Small intestine (tissue), 7 donors: ENCODE data around the gene SEC14L6. TPM values are rescaled to one million over a fixed set of nuclear protein-coding genes. Genes with fewer than 3 reads are reported as not detected.
A peak's percentile ranks its signal among the peaks of the same experiment; 100 is the strongest.
"Not testable (repeated sequence)": the region's sequence is repeated elsewhere in the genome, so short reads cannot be mapped to it uniquely, and the experiment has no call there.

ENCODE experiments used
- DNase-seq, 2 donors: peaks; one replicate each; pipeline versions ENCODE4 v3.0.0 to v3.0.0-alpha.2; 2013
- FAIRE-seq: peaks from 2 replicates; lab custom pipeline; 2012; peaks lifted over from hg19 to GRCh38; lab: Jason Lieb, UNC
- H3K27ac ChIP-seq, 3 donors: one replicate each; pipeline ENCODE4 v1.5.1; 2013; ENCODE audit warnings: low read length in 2 of 3, mild to moderate bottlenecking in 2 of 3, control low read depth in 1 of 3, inconsistent platforms in 1 of 3, low read depth in 1 of 3, moderate library complexity in 1 of 3
- H3K27me3 ChIP-seq, 3 donors: one replicate each; pipeline ENCODE4 v1.6.1; 2013; ENCODE audit warnings: low read length in 3 of 3, inconsistent platforms in 1 of 3; ENCODE audit not compliant: control insufficient read depth in 3 of 3, insufficient read depth in 3 of 3
- H3K36me3 ChIP-seq, 3 donors: one replicate each; pipeline ENCODE4 v1.6.1; 2013; ENCODE audit warnings: low read length in 3 of 3, inconsistent platforms in 1 of 3, low read depth in 1 of 3, mild to moderate bottlenecking in 1 of 3, moderate library complexity in 1 of 3; ENCODE audit not compliant: control insufficient read depth in 3 of 3, insufficient read depth in 2 of 3
- H3K4me1 ChIP-seq, 3 donors: one replicate each; pipeline ENCODE4 v1.6.1; 2013; ENCODE audit warnings: low read length in 2 of 3, inconsistent platforms in 1 of 3, low read depth in 1 of 3, mild to moderate bottlenecking in 1 of 3, moderate library complexity in 1 of 3; ENCODE audit not compliant: control insufficient read depth in 3 of 3, insufficient read depth in 2 of 3
- H3K4me3 ChIP-seq, 3 donors: one replicate each; pipeline ENCODE4 v1.5.1; 2013; ENCODE audit warnings: low read length in 3 of 3, control low read depth in 1 of 3, inconsistent platforms in 1 of 3, low read depth in 1 of 3, mild to moderate bottlenecking in 1 of 3, moderate library complexity in 1 of 3
- H3K9me3 ChIP-seq, 2 donors: one replicate each; pipeline ENCODE4 v1.6.1; 2013; ENCODE audit warnings: low read depth in 1 of 2, low read length in 1 of 2; ENCODE audit not compliant: control insufficient read depth in 2 of 2, insufficient read depth in 1 of 2
- WGBS, 3 donors: extraction: QIAGEN DNeasy Blood & Tissue Kit; methylation state at CpG; one replicate each; pipeline ENCODE4 v1.1.7; 2013; 5-methylcytosine and 5-hydroxymethylcytosine counted together
- polyA plus RNA-seq, 4 donors: library from polyadenylated mRNA; stranded (reverse) in 3 of 4; unstranded in 1 of 4; fragments of 200-250 nt in 3 of 4; fragments of 120-200 nt in 1 of 4; gene quantifications; one replicate each; pipeline versions ENCODE4 v1.2.1 to v1.2.3, GENCODE V29; 2013
- donor health status: healthy with polysubstance abuse.
- donor health status: control.
- donor health status: control.
- donor health status: Bipolar disorder and iron deficiency.
- donor health status: healthy.

The SEC14L6 gene
- polyA plus RNA-seq, 4 donors: 0.15 to 1.2 TPM; not detected in 2

DNA sequence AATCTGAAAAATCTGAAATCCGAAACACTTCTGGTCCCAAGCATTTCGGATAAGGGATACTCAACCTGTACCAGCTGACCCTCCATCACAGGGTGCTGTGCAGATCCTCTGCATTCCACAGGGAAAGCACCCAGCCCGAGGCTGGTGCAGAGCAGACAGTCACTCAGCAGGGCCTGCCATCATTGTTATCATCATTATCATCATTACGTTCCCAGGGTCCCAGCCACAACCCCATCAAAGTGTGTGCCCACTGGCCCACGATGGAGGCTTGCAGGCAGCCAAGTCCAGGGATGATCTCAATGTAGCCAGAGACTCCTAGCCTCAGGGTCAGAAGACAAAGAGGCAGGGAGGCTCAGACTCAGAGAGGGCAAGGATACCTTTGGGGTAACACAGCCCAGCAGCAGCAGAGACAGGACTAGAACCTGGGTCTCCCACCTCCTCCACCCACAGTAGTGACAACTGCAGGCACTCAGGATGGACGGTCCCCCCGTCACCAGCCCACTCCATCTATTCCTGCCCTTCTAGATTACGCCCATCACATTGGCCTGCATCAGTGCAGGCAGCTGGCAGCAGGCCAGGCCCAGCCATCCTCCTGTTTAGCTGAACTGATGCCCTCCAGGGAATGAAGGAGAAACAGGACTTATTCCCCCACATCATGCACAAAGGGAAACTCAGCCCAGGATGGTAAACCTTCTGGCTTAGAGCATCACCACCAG lies 17.7 kb upstream of the SEC14L6 start:
- FAIRE-seq (no peak), DNase-seq (no peak)
- peaks cover 0 to 42% (median 0%) of the 10 kb centered on the region in 3 donors for H3K36me3 ChIP-seq
- H3K4me3 ChIP-seq: no peak overlapping the region
- peaks cover 0 to 47% (median 18%) of the 10 kb centered on the region in 3 donors for H3K4me1 ChIP-seq
- no peak overlapping the region for H3K27ac ChIP-seq
- 76 to 91% (median 79%) methylated on average over 8 of the region's 8 CpGs for WGBS, 3 donors
- H3K27me3 ChIP-seq: peaks cover 0 to 3% (median 0%) of the 10 kb centered on the region in 3 donors
- no peaks in the 10 kb centered on the region for H3K9me3 ChIP-seq

- peaks cover 0 to 45% (median 16%) of the 10 kb centered on the region in 3 donors for H3K4me1 ChIP-seq
- H3K9me3 ChIP-seq: no peaks in the 10 kb centered on the region
- no peak overlapping the region for H3K4me3 ChIP-seq
- peaks cover 0 to 41% (median 0%) of the 10 kb centered on the region in 3 donors for H3K36me3 ChIP-seq
- peak overlapping the region in 1 of 3 donors; percentile 22 for H3K27ac ChIP-seq
- no peaks in the 10 kb centered on the region for H3K27me3 ChIP-seq
- DNase-seq: peak in 1 of 2 donors; percentile 95
- 18 to 59% (median 34%) methylated on average over 6 of the region's 6 CpGs for WGBS, 3 donors
- no peak for FAIRE-seq
These were observed 15.8 kb upstream of the SEC14L6 start for GRCh38 chr22:30562366-30562765.

- Histone ChIP-seq H3K27ac (peak overlapping the region in 1 of 3 donors; percentile 22), H3K9me3 (no peaks in the 10 kb centered on the region), H3K27me3 (no peaks in the 10 kb centered on the region), H3K4me3 (no peak overlapping the region), H3K4me1 (peaks cover 0 to 41% (median 16%) of the 10 kb centered on the region in 3 donors), H3K36me3 (peaks cover 0 to 49% (median 0%) of the 10 kb centered on the region in 3 donors)
- WGBS, 3 donors: 67 to 87% (median 79%) methylated on average over 10 of the region's 10 CpGs
- DNase-seq (no peak), FAIRE-seq (no peak)
These were observed 15.1 kb upstream of the SEC14L6 start for GRCh38 chr22:30561402-30562189.

- H3K27ac ChIP-seq: peak overlapping the region in 1 of 3 donors; percentile 82
- peak overlapping the region in 1 of 3 donors; percentile 10 for H3K4me3 ChIP-seq
These were observed 14.2 kb upstream of the SEC14L6 start for GRCh38 chr22:30560643-30561202.

DNA sequence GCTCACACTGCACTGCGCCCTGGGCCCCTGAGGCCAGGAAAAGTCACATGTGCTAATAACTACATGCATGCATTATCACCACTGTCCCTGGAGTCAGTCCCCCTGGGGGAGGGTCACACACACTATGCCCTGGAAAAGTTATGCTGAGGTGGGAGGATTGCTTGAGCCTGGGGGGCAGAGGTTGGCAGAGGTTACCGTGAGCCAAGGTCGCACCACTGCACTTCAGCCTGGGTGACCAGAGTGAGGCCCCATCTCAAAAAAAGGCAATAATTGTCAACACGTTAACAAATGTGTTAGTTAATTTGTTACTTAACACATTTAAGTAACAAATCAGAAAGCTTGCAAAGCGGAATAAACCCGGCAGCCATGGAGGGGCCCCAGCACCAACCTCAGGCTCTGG lies 13.3 kb upstream of the SEC14L6 start:
- Histone ChIP-seq H3K27me3 (no peaks in the 10 kb centered on the region), H3K9me3 (no peaks in the 10 kb centered on the region), H3K36me3 (peaks cover 0 to 64% (median 4%) of the 10 kb centered on the region in 3 donors), H3K4me1 (peaks cover 0 to 27% (median 10%) of the 10 kb centered on the region in 3 donors), H3K27ac (peak overlapping the region in 1 of 3 donors; percentile 82), H3K4me3 (peak overlapping the region in 1 of 3 donors; percentile 10)
- FAIRE-seq (no peak), DNase-seq (peak in 1 of 2 donors; percentile 75)
- 80 to 86% (median 86%) methylated on average over 6 of the region's 6 CpGs for WGBS, 3 donors

More at GRCh38 chr22:30560643-30561202, 14.2 kb upstream of the SEC14L6 start:
- not testable (repeated sequence) for FAIRE-seq, H3K9me3 ChIP-seq, H3K27me3 ChIP-seq
- DNase-seq: peak in 1 of 2 donors; percentile 36
- WGBS, 3 donors: 80 to 83% (median 81%) methylated on average over 11 of the region's 11 CpGs
- peaks cover 0 to 58% (median 2%) of the 10 kb centered on the region in 3 donors for H3K36me3 ChIP-seq
- peaks cover 0 to 34% (median 16%) of the 10 kb centered on the region in 3 donors for H3K4me1 ChIP-seq

DNA sequence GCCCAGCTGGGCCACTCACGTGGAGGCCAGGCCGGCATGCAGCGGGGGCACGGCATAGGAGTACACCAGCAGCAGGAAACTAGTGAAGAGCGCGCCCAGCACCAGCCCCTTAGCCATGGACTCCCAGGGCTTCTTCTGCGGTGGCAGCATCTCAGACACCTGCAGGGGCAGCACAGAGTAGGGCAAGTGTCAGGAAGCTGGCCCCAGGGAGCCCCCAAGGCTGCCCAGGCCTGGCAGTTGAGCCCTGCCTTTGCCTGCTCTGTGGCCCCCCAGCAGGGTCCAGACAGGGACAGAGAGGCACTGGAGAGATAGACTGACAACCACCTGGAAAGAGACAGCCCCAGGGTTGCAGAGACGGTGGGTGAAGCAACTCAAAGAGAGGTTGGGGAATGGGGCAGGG lies 10.7 kb upstream of the SEC14L6 start:
- FAIRE-seq (no peak), DNase-seq (no peak)
- Histone ChIP-seq H3K27ac (no peak overlapping the region), H3K36me3 (peaks cover 0 to 62% (median 5%) of the 10 kb centered on the region in 3 donors), H3K4me3 (no peak overlapping the region), H3K4me1 (peaks cover 0 to 27% (median 10%) of the 10 kb centered on the region in 3 donors), H3K27me3 (no peaks in the 10 kb centered on the region), H3K9me3 (no peaks in the 10 kb centered on the region)
- 85 to 89% (median 88%) methylated on average over 6 to 8 of the region's 8 CpGs for WGBS, 3 donors

DNA sequence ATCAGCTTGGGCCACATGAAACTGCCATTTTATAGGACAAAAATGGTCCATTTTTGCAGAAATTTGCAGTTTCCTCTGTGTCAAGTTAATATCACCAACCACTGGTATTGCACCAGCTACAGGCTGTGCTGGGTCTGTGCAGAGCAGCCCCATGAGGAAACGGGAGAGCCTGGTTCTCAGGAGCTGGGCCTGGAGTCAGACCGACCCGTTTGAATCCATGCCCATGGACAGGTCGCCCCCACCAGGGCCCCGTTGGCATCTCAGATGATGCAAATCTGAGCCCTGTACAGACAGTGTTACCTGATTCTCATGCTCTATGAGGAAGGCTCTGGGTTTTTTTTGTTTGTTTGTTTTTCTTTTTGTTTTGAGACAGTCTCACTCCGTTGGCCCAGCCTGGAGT lies 9.8 kb upstream of the SEC14L6 start:
- Histone ChIP-seq H3K9me3 (no peaks in the 10 kb centered on the region), H3K27me3 (no peaks in the 10 kb centered on the region), H3K27ac (no peak overlapping the region), H3K36me3 (peaks cover 0 to 55% (median 5%) of the 10 kb centered on the region in 3 donors), H3K4me3 (no peak overlapping the region), H3K4me1 (peaks cover 0 to 20% (median 3%) of the 10 kb centered on the region in 3 donors)
- no peak for FAIRE-seq
- WGBS, 3 donors: 65 to 75% (median 75%) methylated on average over 6 of the region's 6 CpGs
- no peak for DNase-seq
